GM21367 (cell line): ENCODE results near the gene ART1.
"Not testable (repeated sequence)": the region's sequence is repeated elsewhere in the genome, so short reads cannot be mapped to it uniquely, and the experiment has no call there.

Experiments used
- ATAC-seq: cut with Tn5 transposase; IDR thresholded peaks from one replicate; pipeline ENCODE4 v1.9.1; 2021; ENCODE audit not compliant: unreplicated experiment

ART1 gene

DNA sequence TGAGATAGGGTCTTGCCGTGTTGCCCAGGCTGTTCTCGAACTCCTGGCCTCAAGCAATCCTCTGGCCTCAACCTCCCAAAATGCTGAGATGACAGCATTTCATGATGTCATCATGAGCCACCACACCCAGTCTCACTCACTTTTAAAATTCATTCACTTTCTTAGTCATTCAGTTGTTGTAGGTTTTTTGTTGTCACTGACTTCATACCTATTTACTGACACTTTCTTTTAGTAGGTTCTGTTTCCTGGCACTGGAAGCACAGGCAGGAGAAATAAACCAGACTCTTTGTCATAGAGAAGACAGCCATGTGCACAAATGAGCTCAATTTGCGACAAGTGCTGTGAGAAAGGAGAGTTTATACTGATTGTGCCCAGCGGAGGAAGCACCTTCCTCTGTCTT lies 13.6 kb upstream of the ART1 start:
- ATAC-seq: no peak

DNA sequence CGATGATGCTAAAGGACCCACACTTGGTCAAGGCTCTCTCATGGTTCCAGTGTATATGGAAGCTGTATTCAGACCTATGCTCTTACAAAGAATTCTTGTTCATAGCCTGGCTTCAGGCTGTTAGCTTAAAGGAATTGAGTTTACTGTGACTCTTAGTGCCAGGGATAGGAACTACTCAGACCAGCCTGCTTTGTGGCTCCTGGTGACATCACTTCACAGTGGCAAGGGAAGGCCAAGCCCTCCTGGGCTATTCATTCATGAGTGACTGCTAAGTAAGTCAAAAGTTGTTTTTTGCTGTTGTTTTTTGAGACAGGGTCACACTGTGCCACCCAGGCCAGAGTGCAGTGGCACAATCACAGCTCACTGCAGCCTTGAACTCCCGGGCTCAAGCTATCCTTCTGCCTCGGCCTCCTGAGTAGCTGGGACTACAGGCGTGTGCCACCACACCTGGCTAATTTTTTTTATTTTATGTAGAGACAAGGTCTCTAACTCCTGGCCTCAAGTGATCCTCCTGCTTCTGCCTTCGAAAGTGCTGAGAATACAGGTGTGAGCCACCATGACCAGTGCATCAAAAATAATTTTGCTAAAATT lies 12.8 kb upstream of the ART1 start:
- ATAC-seq: no peak

DNA sequence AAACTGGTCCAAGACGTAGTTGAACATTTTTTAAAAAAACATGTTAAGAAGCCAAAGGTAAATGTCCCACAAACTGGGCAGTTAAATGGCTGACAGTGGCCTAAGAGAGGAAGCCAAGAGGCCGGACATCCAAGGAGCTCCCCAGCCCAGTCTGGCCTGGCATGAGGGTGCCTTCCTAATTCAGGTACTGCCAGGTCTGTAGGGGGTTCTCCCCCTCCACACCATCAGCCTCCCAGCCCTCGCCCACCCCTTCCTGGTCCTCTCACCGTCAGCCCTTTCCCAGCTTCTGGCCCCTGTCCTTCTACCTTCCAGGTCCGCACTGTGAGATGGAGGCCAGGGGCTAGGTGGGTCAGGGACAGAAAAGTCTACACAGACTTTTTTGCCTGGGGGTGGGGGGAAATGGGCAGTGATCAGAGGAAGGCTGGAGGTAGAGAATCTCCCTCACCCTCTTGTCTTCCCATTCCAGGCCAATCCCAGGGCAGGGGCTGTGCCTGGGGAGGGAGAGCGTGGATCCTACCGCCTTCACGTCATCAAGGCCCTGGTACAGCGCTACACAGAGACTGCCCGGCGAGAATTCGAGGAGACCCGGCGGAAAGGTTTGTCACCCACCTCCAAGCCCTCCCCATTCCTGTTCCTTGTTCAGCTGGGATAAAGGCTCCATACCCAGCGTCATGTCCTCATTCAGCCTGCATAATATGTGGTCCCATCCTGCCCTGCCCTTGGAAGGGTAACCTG lies 9.1 kb upstream of the ART1 start:
- ATAC-seq: no peak

DNA sequence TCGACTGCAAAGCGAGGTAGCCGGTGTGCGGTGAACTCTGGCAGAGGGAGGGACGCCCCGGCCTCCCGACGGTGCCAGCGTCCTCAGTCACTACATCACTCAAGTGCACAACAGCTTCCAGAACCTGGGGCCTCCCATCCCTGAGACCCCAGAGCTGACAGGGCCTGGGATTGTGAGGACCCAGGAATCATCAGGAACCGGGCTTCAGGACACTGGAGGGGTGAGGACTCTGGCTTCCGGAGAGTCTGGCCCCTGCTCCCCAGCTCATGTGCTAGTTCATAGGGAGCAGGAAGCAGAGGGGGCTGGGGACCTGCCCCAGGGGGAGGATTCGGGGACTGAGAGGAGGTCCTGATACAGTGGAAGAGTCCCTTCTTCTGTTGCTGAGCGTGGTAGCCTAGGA lies 7.7 kb upstream of the ART1 start:
- no peak for ATAC-seq

DNA sequence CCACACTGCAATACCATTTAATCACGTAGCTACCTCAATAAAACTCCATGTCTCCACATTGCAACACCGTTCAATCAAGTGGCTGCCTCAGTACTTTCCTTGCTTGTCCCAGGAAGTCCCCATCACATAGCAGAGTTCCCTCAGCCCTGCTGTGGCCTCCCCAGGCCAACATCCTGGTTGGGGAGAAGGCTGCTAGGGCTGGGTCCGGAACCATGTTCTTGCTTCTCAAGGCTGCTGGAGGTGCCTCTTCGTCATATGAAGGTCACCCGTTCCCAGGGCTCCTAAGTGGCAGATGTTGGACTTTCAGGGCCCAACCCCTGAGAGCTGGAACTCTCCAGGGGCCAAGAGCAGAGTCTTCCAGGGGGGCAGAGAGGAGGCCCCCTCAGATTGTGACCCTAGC lies 6.4 kb upstream of the ART1 start:
- ATAC-seq: no peak

DNA sequence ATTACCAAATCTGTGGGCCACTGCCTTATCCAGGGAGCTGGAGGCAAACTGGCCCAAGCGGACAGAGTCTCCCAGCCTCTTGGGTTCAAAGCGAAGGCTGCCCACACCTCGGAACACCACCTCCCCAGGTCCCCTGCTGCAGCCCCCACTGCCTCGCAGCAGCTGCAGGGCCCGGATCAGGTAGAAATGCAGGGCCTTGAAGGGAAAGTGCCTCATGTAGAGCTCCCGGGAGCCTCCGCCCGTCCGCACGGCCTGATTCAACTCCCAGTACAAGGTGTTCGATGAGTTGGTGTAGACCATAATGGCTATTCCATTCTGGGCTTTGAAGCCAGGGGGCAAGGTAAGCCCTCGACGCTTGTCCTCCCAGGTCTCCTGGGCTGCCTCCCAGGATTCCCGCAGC lies 5.1 kb upstream of the ART1 start:
- ATAC-seq: no peak

DNA sequence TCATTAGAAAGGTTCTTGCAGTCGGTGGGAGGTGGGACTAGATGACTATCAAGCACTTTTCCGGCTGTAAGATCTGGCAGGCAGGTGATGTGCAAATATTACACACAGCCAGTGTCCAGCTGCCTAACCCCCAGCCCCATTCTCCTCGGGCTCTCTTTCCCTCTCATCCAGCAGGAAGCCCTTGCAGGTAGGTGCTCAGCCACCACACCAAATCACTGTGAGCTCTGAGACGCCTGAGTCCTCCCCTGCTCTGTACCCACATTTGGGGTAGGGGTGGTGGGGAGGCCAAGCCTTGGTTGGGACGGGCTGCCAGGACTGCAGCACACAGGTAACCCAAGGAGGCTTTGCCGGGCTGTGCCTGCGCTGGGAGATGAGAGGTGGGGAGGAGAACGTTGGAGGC lies 3.7 kb upstream of the ART1 start:
- ATAC-seq: no peak

DNA sequence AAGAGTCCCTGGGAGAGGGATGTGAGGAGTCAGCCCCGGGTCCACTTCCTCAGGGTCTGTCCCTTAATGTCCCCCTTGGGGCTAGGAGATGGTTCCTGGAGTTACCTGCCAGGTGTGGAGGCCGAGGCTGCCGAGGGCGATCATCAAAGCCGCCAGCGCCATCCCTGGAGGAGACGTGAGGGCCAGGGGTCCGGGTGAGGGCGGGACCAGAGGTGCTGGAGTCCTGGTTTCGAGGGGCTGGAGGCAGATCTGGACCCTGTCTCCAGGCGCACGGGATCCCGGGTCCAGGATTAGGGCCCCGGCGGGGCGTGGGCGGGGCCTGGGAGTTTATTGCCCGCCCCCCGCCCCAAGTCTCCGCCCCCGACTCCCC lies 3.2 kb upstream of the ART1 start, which contains the start of gene ART5:
Gene ART5, minus strand, starts transcription at position 292 of the 370 bp plus-strand sequence. Its CDS starts 130 bp downstream, at position 162.
- no peak for ATAC-seq

DNA sequence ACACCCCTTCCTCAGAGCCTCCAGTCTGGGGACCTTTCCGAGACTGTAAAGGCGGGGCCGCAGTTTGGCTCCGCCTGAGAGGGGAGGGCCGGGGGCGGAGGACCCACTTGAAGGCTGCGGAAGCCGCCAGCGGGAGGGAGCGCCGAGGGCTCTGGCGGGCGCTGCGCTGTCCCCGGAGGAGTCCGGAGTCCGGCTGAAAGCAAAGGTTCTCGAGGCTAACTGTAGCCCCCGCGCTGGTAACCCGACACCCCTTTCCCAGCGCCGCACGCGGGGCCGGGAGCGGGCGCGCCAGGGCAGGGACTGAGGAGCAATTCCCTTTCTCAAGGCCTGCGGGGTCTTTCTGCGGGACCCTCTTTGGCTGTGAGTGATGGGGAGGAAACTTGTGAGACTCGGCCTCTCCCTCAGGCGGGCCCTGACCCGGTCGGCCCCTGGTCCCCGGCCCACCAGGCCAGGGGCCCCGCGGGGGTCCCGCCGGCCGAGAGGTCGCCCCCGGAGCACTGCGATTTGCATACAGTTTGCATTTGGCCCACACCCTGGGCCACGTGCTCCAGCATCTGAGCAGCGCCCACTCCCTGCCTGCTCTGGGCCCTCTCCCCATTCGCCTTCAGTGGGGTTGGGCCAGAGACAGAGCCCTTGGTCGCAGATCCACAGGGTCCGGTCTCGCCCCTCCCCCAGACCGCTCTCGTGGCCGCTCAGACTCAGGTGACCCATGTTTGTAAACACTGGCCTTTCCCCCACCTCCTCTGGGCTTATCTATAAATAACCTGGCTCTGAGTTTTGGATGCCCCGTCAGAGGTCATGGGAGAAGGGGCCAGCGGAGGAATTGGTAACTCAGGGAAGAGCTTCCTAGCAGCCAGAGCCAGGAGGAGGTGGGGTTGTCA lies 2.6 kb upstream of the ART1 start:
- ATAC-seq: no peak

DNA sequence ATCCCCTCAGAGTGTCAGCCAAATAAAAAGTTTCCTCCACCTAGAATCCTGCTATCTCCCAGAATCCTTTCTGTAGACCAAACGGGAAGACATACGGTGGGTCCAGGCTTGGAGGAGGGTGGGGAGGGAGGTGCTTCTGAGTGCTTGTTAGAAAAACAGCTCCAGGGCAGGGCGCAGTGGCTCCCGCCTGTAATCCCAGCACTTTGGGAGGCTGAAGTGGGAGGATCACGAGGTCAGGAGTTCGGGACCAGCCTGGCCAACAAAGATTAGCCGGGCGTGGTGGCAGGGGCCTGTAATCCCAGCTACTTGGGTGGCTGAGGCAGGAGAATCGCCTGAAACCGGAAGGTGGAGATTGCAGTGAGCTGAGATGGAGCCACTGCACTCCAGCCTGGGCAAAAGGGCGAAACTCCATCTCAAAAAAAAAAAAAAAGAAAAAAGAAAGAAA lies 1.8 kb upstream of the ART1 start:
- ATAC-seq: not testable (repeated sequence)

DNA sequence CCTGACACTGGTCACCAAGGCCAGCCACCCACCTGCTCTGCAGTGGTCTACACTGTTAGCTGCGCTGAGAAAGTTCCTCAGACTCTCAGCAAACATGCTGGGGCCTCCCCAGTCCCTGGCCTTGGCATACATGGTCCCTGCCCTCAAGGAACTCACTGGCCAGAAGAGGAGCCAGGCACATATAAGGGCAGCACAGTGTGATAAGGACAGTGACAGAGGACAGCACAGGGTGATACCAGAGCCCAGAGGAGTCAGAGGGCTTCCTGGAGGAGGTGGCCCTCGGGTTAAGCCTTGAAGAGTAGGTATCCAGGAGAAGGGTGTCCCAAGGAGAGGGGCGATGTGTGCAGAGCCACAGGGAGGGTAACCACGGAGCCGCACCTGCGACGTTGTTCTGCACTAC lies 624 bp downstream of the ART1 start:
- ATAC-seq: no peak

DNA sequence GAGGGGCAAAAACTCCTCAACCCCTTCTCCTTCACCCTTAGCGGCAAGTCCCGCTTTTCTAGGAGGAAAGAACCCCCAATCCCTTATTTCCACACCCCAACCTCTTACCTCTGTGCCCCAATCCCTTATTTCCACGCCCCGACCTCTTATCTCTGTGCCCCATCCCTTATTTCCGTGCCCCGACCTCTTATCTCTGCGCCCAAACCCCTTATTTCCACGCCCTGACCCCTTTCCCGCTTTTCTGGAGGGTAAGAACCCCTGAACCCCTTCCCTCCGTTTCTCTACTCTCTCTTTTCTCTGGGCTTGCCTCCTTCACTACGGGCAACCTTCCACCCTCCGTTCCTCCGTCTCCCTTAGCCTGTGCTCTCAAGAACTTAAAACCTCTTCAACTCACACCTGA lies 3.9 kb downstream of the ART1 start:
- ATAC-seq: not testable (repeated sequence)

DNA sequence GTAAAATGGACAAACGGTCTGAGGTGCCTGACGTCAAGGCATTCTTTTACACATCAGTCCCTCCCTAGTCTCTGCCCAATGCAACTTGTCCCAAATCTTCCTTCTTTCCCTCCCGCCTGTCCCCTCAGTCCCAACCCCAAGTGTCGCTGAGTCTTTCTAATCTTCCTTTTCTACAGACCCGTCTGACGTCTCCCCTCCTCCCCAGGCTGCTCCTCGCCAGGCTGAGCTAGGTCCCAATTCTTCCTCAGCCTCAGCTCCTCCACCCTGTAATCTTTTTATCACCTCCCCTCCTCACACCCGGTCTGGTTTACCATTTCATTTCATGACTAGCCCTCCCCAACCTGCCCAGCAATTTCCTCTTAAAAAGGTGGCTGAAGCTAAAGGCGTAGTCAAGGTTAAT lies 4.4 kb downstream of the ART1 start:
- ATAC-seq: not testable (repeated sequence)

DNA sequence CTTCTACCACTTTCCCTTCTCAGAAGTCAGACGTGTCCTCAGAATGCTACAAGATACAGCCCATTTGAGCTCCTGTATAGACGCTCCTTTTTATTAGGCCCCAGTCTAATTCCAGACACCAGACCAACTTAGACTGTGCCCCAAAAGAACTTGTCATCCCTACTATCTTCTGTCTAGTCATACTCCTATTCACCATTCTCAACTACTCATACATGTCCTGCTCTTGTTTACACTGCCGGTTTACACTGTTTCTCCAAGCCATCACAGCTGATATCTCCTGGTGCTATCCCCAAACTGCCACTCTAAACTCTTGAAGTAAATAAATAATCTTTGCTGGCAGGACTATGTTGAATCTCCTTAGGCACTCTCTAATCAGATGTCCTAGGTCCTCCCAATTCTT lies 7.6 kb downstream of the ART1 start:
- ATAC-seq: not testable (repeated sequence)

DNA sequence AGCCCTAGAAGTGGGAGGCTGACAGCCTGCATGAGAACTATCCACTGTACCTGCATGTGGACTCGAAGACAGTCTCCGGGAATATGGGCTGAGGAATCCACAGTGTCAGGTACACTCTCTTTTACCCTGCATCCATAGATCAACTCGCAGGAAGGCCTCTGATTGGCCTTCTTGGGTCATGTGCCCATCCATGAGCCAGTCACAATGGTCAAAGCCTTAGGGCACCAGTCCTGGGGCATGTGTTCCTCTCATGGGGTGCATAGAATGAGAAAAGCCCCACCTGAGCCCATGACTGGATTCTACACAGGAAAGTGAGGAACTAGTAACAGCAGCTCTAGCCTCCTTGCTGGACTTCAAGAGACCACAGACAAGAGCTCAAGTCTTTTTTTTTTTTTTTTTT lies 10.6 kb downstream of the ART1 start:
- ATAC-seq: no peak

DNA sequence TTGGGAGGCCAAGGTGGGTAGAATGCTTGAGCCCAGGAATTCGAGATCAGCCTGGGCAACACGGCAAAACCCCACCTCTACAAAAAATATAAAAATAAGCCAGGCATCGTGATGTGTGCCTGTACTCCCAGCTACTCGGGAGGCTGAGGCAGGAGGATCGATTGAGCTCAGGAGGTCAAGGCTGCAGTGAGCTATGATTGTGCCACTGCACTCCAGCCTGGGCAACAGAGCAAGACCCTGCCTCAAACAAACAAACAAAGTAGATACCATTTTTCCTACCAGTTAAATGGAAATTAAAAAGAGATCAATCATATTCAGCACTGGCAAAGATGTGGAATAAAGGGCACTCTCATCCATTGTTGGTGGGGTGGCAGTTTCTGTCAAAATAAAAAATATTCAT lies 12.4 kb downstream of the ART1 start:
- not testable (repeated sequence) for ATAC-seq

DNA sequence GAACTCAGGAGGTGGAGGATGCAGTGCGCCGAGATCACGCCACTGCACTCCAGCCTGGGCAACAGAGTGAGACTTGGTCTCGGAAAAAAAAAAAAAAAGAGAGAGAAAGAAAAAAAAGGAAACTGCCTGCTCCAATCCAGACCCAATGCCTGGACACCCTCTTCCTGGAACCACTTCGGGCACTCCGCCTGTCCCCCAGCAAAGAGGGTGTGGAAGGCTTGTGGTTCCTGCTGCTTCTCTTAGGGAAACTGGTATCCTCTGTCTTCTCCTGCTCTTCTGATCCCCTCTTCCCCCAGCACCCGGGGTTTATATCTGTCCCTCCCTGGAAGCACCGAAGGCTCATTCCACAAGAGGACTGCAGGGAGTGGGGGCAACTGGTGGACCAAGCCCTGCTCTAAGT lies 13.3 kb downstream of the ART1 start:
- no peak for ATAC-seq

DNA sequence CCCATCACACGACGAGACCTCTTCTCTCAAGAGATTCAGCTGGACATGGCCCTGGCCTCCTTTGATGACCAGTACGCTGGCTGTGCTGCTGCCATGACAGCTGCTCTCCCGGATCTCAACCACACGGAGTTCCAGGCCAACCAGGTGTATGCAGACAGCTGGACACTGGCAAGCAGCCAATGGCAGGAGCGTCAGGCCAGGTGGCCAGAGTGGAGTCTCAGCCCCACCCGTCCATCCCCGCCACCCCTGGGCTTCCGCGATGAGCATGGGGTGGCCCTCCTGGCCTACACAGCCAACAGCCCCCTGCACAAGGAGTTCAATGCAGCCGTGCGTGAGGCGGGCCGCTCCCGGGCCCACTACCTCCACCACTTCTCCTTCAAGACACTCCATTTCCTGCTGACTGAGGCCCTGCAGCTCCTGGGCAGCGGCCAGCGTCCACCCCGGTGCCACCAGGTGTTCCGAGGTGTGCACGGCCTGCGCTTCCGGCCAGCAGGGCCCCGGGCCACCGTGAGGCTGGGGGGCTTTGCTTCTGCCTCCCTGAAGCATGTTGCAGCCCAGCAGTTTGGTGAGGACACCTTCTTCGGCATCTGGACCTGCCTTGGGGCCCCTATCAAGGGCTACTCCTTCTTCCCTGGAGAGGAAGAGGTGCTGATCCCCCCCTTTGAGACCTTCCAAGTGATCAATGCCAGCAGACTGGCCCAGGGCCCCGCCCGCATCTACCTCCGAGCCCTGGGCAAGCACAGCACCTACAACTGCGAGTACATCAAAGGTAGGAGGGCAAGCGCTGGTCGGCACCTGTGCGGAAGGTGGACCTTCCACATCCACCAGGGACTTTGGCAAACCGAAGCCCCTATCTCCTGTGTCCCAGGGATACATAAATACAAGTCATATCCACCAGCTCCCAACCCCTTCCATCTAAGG lies 14.9 kb downstream of the ART1 start:
- ATAC-seq: no peak

DNA sequence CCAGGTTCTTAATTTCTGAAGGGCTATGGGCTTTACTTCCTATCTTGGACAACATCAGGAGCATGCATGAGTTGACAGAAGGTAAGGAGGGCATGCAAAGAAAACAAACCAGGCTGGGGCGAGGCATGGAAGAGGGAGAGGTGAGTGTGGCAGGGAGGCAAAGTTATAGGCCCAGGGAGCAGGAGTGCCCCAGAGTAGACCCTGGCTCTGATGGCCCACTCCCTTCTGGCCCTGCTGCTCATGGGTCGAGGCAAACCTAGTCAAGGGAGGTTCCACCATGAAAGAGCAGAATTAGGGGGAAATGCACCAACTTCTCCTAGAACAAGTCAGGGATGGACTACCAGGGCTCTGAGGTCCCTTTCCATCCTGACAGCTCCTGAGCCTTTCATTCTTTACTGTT lies 16.0 kb downstream of the ART1 start:
- no peak for ATAC-seq

DNA sequence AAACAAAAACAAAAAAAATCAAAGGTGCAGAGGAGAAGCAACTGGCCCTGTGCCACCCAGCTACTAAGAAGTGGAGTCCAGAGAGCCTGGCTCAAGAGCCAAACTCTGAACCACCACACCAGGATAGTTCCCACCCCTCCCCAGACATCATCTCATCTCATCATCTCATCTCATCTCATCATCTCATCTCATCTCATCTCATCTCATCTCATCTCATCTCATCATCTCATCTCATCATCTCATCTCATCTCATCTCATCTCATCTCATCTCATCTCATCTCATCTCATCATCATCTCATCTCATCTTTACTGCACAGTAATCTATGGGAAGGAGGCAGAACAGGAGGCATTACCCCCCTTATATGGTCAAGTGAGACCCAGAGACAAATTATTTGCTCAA lies 17.9 kb downstream of the ART1 start:
- ATAC-seq: no peak
